Measurements from ENCODE around the gene FOSB. TPM values are rescaled to one million over a fixed set of nuclear protein-coding genes. Genes with fewer than 3 reads are reported as not detected.

FOSB gene
- total and polyA plus RNA-seq, 9 of the 15 experiments (the other 6 are each of a cell fraction or from before 2014, with no cell fraction given), result 0.11 to 2.7 (median 0.73) TPM

DNA sequence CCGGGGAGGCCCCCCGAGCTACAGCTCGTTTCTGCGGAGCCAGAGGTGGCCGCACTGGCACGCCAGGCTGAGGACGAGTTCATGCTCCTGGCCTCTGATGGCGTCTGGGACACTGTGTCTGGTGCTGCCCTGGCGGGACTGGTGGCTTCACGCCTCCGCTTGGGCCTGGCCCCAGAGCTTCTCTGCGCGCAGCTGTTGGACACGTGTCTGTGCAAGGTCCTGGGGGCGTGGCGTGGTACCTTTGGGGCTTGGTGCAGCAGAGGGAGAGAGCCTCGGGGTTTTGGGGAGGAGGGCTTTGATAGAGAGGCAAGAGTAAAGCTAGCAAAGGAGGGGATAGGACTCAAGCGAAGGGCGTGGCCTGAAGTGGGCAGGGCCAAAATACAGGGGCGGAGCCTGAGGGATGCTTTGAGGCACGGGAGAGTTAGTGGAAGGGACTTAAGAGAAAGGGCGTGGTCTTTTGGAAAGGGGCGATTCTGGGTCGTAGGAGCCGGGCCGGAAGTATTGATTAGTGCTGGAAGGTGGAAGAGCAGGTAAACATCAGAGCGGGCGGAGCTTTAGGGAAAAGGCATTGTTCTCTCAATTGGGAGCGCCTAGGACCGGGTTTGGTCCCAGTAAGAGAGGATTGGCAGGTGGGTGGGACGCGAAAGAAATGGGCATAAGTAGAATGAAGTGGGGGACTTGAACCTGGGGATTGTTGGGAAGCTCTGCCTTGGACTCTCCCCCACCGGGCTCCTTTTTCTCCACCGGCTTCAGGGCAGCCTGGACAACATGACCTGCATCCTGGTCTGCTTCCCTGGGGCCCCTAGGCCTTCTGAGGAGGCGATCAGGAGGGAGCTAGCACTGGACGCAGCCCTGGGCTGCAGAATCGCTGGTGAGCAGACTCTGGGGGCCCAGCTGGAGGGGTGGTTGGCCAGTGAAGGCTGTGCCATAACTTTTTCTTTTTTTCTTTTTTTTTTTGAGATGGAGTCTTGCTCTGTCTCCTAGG is 31.7 kb downstream of the FOSB start (continued):
- TF ChIP-seq EWSR1 (IDR thresholded peaks at IDR 0.05; ENCODE audit: borderline replicate concordance, low read depth, partially characterized antibody) (no peak), CREB1 (IDR thresholded peaks at IDR 0.05) (no peak), CREB1 (CRISPR knock-in tag; IDR thresholded peaks at IDR 0.05) (0 out of 2 replicates have a peak, but pooled peaks have one; percentile 36), MCM7 (IDR thresholded peaks at IDR 0.05) (no peak), FOXK1 (CRISPR knock-in tag; IDR thresholded peaks at IDR 0.05; ENCODE audit: borderline replicate concordance) (no peak), SAFB (IDR thresholded peaks at IDR 0.05; ENCODE audit: borderline replicate concordance, low read depth, low read length) (no peak), ZBTB9 (CRISPR knock-in tag; IDR thresholded peaks at IDR 0.05) (no peak), SRSF3 (IDR thresholded peaks at IDR 0.05; ENCODE audit: insufficient read depth, low read length) (no peak), ARID2 (IDR thresholded peaks at IDR 0.05) (no peak), PTTG1 (tag; IDR thresholded peaks at IDR 0.05; ENCODE audit: low read depth) (no peak), MXI1 (IDR thresholded peaks at IDR 0.05; ENCODE audit: low read depth, low read length) (no peak), POLR2B (IDR thresholded peaks at IDR 0.05; ENCODE audit: low read depth, partially characterized antibody) (peak; percentile 22), BMI1 (IDR thresholded peaks at IDR 0.05; ENCODE audit: low read length) (no peak), MCM2 (IDR thresholded peaks at IDR 0.05; ENCODE audit: low read depth) (no peak), CBX1 (IDR thresholded peaks at IDR 0.05; ENCODE audit: low read depth) (no peak), CHAMP1 (IDR thresholded peaks at IDR 0.05) (no peak)
- TF ChIP-seq, protein P1, sequence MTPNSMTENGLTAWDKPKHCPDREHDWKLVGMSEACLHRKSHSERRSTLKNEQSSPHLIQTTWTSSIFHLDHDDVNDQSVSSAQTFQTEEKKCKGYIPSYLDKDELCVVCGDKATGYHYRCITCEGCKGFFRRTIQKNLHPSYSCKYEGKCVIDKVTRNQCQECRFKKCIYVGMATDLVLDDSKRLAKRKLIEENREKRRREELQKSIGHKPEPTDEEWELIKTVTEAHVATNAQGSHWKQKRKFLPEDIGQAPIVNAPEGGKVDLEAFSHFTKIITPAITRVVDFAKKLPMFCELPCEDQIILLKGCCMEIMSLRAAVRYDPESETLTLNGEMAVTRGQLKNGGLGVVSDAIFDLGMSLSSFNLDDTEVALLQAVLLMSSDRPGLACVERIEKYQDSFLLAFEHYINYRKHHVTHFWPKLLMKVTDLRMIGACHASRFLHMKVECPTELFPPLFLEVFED (CRISPR knock-in tag; conservative IDR thresholded peaks at IDR 0.05), result no peak
- TF ChIP-seq, protein P2, sequence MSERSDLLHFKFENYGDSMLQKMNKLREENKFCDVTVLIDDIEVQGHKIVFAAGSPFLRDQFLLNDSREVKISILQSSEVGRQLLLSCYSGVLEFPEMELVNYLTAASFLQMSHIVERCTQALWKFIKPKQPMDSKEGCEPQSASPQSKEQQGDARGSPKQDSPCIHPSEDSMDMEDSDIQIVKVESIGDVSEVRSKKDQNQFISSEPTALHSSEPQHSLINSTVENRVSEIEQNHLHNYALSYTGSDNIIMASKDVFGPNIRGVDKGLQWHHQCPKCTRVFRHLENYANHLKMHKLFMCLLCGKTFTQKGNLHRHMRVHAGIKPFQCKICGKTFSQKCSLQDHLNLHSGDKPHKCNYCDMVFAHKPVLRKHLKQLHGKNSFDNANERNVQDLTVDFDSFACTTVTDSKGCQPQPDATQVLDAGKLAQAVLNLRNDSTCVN (CRISPR knock-in tag; IDR thresholded peaks at IDR 0.05), result no peak
- TF ChIP-seq, protein P3, sequence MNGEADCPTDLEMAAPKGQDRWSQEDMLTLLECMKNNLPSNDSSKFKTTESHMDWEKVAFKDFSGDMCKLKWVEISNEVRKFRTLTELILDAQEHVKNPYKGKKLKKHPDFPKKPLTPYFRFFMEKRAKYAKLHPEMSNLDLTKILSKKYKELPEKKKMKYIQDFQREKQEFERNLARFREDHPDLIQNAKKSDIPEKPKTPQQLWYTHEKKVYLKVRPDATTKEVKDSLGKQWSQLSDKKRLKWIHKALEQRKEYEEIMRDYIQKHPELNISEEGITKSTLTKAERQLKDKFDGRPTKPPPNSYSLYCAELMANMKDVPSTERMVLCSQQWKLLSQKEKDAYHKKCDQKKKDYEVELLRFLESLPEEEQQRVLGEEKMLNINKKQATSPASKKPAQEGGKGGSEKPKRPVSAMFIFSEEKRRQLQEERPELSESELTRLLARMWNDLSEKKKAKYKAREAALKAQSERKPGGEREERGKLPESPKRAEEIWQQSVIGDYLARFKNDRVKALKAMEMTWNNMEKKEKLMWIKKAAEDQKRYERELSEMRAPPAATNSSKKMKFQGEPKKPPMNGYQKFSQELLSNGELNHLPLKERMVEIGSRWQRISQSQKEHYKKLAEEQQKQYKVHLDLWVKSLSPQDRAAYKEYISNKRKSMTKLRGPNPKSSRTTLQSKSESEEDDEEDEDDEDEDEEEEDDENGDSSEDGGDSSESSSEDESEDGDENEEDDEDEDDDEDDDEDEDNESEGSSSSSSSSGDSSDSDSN (IDR thresholded peaks at IDR 0.05; ENCODE audit: borderline replicate concordance in 1 of 2, low read depth in 2 of 2, low read length in 2 of 2), result no peak
